SK-N-SH (cell line): ENCODE data around the gene AOAH.

ENCODE experiments used
- POLR2AphosphoS5 ChIP-seq: IDR thresholded peaks from 2 replicates; pipeline ENCODE4 v1.6.1; 2012; ENCODE audit warnings: low read depth, low read length
- RAD21 ChIP-seq: IDR thresholded peaks from 2 replicates; pipeline ENCODE4 v1.6.1; 2012; ENCODE audit warnings: mild to moderate bottlenecking, low read length
- REST ChIP-seq: IDR thresholded peaks from 2 replicates; pipeline ENCODE4 v1.6.1; 2012; ENCODE audit warnings: mild to moderate bottlenecking, low read depth, low read length, moderate library complexity
- RFX5 ChIP-seq: IDR thresholded peaks from 2 replicates; pipeline ENCODE4 v1.6.1; 2012; ENCODE audit warnings: mild to moderate bottlenecking, improper control_type of control experiment, low read length
- TAF1 ChIP-seq: IDR thresholded peaks from 2 replicates; pipeline ENCODE4 v1.6.1; 2012; ENCODE audit warnings: low read depth, mild to moderate bottlenecking, low read length, moderate library complexity, borderline replicate concordance
- TEAD4 ChIP-seq: IDR thresholded peaks from 2 replicates; pipeline ENCODE4 v1.4.0; 2012; ENCODE audit warnings: mild to moderate bottlenecking, borderline replicate concordance; ENCODE audit not compliant: insufficient read depth
- USF2 ChIP-seq: fragments of 150-350 bp; IDR thresholded peaks from 2 replicates; pipeline ENCODE4 v1.6.1; 2017; ENCODE audit warnings: antibody characterized with exemption, low read length, low read depth, borderline replicate concordance
- TF ChIP-seq, protein P1 (sequence below): fragments of 200-600 bp; sonication (generic); IDR thresholded peaks from 2 replicates; pipeline ENCODE4 v1.6.1; 2017; ENCODE audit warnings: antibody characterized with exemption, mild to moderate bottlenecking, moderate library complexity
- TF ChIP-seq, protein P2 (sequence below): IDR thresholded peaks from 2 replicates; pipeline ENCODE4 v1.4.0; 2012; ENCODE audit warnings: low read depth

- TF ChIP-seq, protein P1, sequence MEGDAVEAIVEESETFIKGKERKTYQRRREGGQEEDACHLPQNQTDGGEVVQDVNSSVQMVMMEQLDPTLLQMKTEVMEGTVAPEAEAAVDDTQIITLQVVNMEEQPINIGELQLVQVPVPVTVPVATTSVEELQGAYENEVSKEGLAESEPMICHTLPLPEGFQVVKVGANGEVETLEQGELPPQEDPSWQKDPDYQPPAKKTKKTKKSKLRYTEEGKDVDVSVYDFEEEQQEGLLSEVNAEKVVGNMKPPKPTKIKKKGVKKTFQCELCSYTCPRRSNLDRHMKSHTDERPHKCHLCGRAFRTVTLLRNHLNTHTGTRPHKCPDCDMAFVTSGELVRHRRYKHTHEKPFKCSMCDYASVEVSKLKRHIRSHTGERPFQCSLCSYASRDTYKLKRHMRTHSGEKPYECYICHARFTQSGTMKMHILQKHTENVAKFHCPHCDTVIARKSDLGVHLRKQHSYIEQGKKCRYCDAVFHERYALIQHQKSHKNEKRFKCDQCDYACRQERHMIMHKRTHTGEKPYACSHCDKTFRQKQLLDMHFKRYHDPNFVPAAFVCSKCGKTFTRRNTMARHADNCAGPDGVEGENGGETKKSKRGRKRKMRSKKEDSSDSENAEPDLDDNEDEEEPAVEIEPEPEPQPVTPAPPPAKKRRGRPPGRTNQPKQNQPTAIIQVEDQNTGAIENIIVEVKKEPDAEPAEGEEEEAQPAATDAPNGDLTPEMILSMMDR, result no peak
- no peak for TF ChIP-seq TEAD4
- no peak for TF ChIP-seq POLR2AphosphoS5
- TF ChIP-seq USF2, result no peak
- TF ChIP-seq, protein P2, sequence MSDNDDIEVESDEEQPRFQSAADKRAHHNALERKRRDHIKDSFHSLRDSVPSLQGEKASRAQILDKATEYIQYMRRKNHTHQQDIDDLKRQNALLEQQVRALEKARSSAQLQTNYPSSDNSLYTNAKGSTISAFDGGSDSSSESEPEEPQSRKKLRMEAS, result no peak
- no peak for TF ChIP-seq RAD21
- TF ChIP-seq RFX5, result no peak
- no peak for TF ChIP-seq REST
- TF ChIP-seq TAF1, result no peak
Measured at GRCh38 chr7:36642414-36642813, 81.9 kb downstream of the AOAH start.
